Panc1 (cell line): ENCODE results near the gene TFE3. TPM values are rescaled to one million over a fixed set of nuclear protein-coding genes. Genes with fewer than 3 reads are reported as not detected.

Experiments
- ATAC-seq: fragments of 200-7000 bp; cut with Tn5 transposase; 2 replicates; pipeline ENCODE4 v1.9.1; 2020; ENCODE audit warnings: mild to moderate bottlenecking, moderate library complexity
- BruUV-seq: library from RNA; stranded (reverse); fragments of 400-500 nt; replicated peaks from 2 replicates; lab custom pipeline; 2021; lab: Mats Ljungman, UMichigan
- CTCF ChIA-PET: fragments of 300-600 bp; sonication (Branson Sonifier 250); formaldehyde crosslinking; loops from one replicate; lab custom pipeline; 2022; ENCODE audit warnings: antibody characterized with exemption; lab: Charles Lee
- POLR2A ChIA-PET: fragments of 300-600 bp; sonication (Branson Sonifier 250); formaldehyde crosslinking; loops from one replicate; lab custom pipeline; 2022; ENCODE audit warnings: antibody characterized with exemption; lab: Charles Lee
- DNase-seq: peaks from one replicate; pipeline ENCODE4 v3.0.0-alpha.2; 2010; ENCODE audit warnings: low read depth, low spot score
- H3K27ac ChIP-seq: 2 replicates; pipeline ENCODE4 v1.5.1; 2011; ENCODE audit warnings: mild to moderate bottlenecking, low read length, inconsistent platforms
- H3K27me3 ChIP-seq: fragments of 200-500 bp; sonication (Bioruptor generic); 2 replicates; pipeline ENCODE4 v1.6.0; 2014; ENCODE audit warnings: low read length, inconsistent platforms; ENCODE audit not compliant: control insufficient read depth, insufficient read depth
- H3K36me3 ChIP-seq: fragments of 200-500 bp; sonication (Bioruptor generic); 2 replicates; pipeline ENCODE4 v1.5.1; 2014; ENCODE audit warnings: inconsistent platforms, mild to moderate bottlenecking, low read length, moderate library complexity; ENCODE audit not compliant: control insufficient read depth, insufficient read depth
- H3K4me1 ChIP-seq: 2 replicates; pipeline ENCODE4 v1.5.1; 2011; ENCODE audit warnings: inconsistent platforms, mild to moderate bottlenecking, low read length, moderate library complexity; ENCODE audit not compliant: control insufficient read depth, insufficient read depth
- H3K4me3 ChIP-seq, 2 experiments: 2 replicates each; pipeline ENCODE4 v1.5.1; 2011 to 2012; ENCODE audit warnings: low read depth in 2 of 2, low read length in 2 of 2, mild to moderate bottlenecking in 2 of 2, inconsistent platforms in 1 of 2, moderate library complexity in 1 of 2
- H3K9me3 ChIP-seq: fragments of 200-500 bp; sonication (Bioruptor generic); 2 replicates; pipeline ENCODE4 v1.5.1; 2014; ENCODE audit warnings: low read depth, mild to moderate bottlenecking, inconsistent platforms, low read length, moderate library complexity; ENCODE audit not compliant: control insufficient read depth, insufficient read depth
- REST ChIP-seq, 2 experiments: IDR thresholded peaks; 2 replicates each; pipeline ENCODE4 v1.6.1; 2011 to 2012; ENCODE audit warnings: low read depth in 2 of 2, control low read depth in 1 of 2, low read length in 1 of 2, mild to moderate bottlenecking in 1 of 2, moderate library complexity in 1 of 2; ENCODE audit not compliant: insufficient read depth in 1 of 2
- SIN3A ChIP-seq: IDR thresholded peaks from 2 replicates; pipeline ENCODE4 v1.6.1; 2012; ENCODE audit warnings: low read depth, mild to moderate bottlenecking, low read length, moderate library complexity, borderline replicate concordance; ENCODE audit not compliant: insufficient read depth
- TCF7L2 ChIP-seq: IDR thresholded peaks from 2 replicates; pipeline ENCODE4 v1.6.1; 2011; ENCODE audit warnings: mild to moderate bottlenecking, low read depth, low read length, inconsistent platforms
- in situ Hi-C: cut with HindIII; loops from 2 replicates; pipeline ENCODE4 v1.10.0; 2016; ENCODE audit warnings: low sequenced_read_pairs, low pct_unique_long_range_greater_than_20kb
- intact Hi-C: fragments of 100-400 bp; cut with micrococcal nuclease; formaldehyde crosslinking; loops from one replicate; pipeline ENCODE4 v1.10.0; 2022; ENCODE audit not compliant: unreplicated experiment
- total RNA-seq: library from RNA; stranded (reverse); gene quantifications from one replicate; pipeline ENCODE4 v1.2.1, GENCODE V29; 2021; ENCODE audit not compliant: unreplicated experiment
- TF ChIP-seq, protein P1 (sequence below): fragments of 450-650 bp; IDR thresholded peaks from 2 replicates; pipeline ENCODE4 v1.5.1; 2017; ENCODE audit warnings: mild to moderate bottlenecking

The TFE3 gene
- total RNA-seq, 1 experiment from 2014 or later, result 45.9 TPM

DNA sequence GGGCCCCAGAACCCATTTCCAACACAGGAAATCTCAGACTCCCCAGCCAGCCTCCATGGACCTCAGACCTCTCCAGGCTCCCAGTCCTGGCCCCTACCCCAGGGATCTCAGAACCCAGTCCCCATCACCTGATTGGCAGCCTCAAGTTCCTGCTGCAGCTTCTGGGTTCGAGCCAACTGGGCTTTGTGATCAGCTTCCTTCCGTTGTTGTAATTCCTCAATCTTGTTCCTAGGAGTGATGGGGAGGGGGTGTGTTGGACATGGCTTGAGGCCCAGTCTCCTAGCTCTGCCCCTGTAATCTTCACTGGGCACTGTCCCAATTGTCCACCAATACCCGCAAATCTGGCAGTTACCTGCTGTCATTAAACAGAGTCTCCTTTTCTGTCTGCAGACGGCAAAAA lies 53.7 kb downstream of the TFE3 start:
- no peaks in the 10 kb centered on the region; the same call in 1 of the 2 replicates for H3K36me3 ChIP-seq
- intact Hi-C loops, result no loop called here
- CTCF ChIA-PET, result no interaction called here

DNA sequence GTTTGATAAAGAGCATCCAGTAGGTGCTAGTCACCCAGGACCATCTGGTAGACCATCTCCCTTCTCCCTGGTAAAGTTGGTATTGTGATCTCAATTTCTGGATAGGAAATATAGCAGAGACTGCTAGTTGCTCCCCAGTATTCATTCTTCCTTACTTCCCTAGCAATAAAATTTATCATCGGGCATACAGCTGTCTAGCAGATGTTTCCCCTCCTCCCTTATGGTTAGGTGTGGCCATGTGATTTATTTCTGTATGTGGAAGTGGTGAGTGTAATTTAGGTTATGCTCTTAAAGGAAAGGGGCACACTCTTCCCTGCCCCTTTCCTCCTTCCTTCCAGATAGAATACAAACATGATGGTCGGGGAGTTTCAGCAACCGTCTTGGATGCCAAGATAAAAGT lies 59.3 kb downstream of the TFE3 start:
- H3K36me3 ChIP-seq, result no peaks in the 10 kb centered on the region; the same call in 1 of the 2 replicates
- intact Hi-C loops (no loop called here), in situ Hi-C loops (no loop called here)
- no peaks in the 10 kb centered on the region for H3K27me3 ChIP-seq
- ATAC-seq, result no peak
- TF ChIP-seq REST (IDR thresholded peaks at IDR 0.05; ENCODE audit: insufficient read depth in 1 of 2, low read depth in 2 of 2, low read length in 1 of 2), result no peak
- TF ChIP-seq, protein P1, sequence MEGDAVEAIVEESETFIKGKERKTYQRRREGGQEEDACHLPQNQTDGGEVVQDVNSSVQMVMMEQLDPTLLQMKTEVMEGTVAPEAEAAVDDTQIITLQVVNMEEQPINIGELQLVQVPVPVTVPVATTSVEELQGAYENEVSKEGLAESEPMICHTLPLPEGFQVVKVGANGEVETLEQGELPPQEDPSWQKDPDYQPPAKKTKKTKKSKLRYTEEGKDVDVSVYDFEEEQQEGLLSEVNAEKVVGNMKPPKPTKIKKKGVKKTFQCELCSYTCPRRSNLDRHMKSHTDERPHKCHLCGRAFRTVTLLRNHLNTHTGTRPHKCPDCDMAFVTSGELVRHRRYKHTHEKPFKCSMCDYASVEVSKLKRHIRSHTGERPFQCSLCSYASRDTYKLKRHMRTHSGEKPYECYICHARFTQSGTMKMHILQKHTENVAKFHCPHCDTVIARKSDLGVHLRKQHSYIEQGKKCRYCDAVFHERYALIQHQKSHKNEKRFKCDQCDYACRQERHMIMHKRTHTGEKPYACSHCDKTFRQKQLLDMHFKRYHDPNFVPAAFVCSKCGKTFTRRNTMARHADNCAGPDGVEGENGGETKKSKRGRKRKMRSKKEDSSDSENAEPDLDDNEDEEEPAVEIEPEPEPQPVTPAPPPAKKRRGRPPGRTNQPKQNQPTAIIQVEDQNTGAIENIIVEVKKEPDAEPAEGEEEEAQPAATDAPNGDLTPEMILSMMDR, result no peak
- H3K27ac ChIP-seq, result no peak overlapping the region
- CTCF ChIA-PET, result no interaction called here
- no peaks in the 10 kb centered on the region for H3K9me3 ChIP-seq
- DNase-seq, result no peak
- no peak overlapping the region for H3K4me3 ChIP-seq
- POLR2A ChIA-PET, result no interaction called here
- no TSS peak for BruUV-seq
- H3K4me1 ChIP-seq, result no peaks in the 10 kb centered on the region

More for the DNA sequence above, 53.7 kb downstream of the TFE3 start:
- no peaks in the 10 kb centered on the region for H3K27me3 ChIP-seq
- DNase-seq (no peak), ATAC-seq (no peak)
- TF ChIP-seq SIN3A, result no peak
- TF ChIP-seq REST (IDR thresholded peaks at IDR 0.05; ENCODE audit: insufficient read depth in 1 of 2, low read depth in 2 of 2, low read length in 1 of 2), result no peak
- TF ChIP-seq TCF7L2, result no peak
- POLR2A ChIA-PET, result no interaction called here
- H3K9me3 ChIP-seq, result no peaks in the 10 kb centered on the region
- no peaks in the 10 kb centered on the region for H3K4me1 ChIP-seq
- in situ Hi-C loops, result no loop called here
- BruUV-seq, result no TSS peak
- no peak overlapping the region for H3K4me3 ChIP-seq
- no peak overlapping the region for H3K27ac ChIP-seq
